Endothelial cell of umbilical vein (primary cell): ENCODE data around the gene MAPRE2. TPM values are rescaled to one million over a fixed set of nuclear protein-coding genes. Genes with fewer than 3 reads are reported as not detected.

Experiments used
- BruUV-seq: library from RNA; stranded (reverse); fragments of 400-500 nt; replicated peaks from 2 replicates; lab custom pipeline; 2021; lab: Mats Ljungman, UMichigan
- CTCF ChIA-PET: fragments of 300-600, 350-600 bp; sonication (Branson Sonifier 250); formaldehyde crosslinking; loops from one replicate; lab custom pipeline; 2021; ENCODE audit warnings: antibody characterized with exemption, inconsistent platforms; lab: Charles Lee
- POLR2A ChIA-PET: fragments of 300-600, 350-600 bp; sonication (Branson Sonifier 250); formaldehyde crosslinking; loops from one replicate; lab custom pipeline; 2021; ENCODE audit warnings: antibody characterized with exemption, inconsistent platforms; lab: Charles Lee
- DNase-seq: peaks from one replicate; pipeline ENCODE4 v3.0.0-alpha.2; 2011; ENCODE audit warnings: low read depth, low spot score
- FAIRE-seq: peaks from 2 replicates; lab custom pipeline; 2011; peaks lifted over from hg19 to GRCh38; lab: Jason Lieb, UNC
- H2AFZ ChIP-seq: 2 replicates; pipeline ENCODE4 v1.6.0; 2012; ENCODE audit warnings: low read depth, low read length, control low read depth, inconsistent platforms
- H3K27ac ChIP-seq: 2 replicates; pipeline ENCODE4 v1.5.1; 2011; ENCODE audit warnings: low read depth, mild to moderate bottlenecking, control low read depth, low read length, moderate library complexity; ENCODE audit not compliant: insufficient read depth
- H3K27me3 ChIP-seq, 2 experiments: 2 replicates each; pipeline versions ENCODE4 v1.6.0 to v1.6.1; 2011; ENCODE audit warnings: low read length in 2 of 2, mixed read lengths in 1 of 2; ENCODE audit not compliant: control insufficient read depth in 2 of 2, insufficient read depth in 2 of 2
- H3K36me3 ChIP-seq, 2 experiments: 2 replicates in 1 of 2; 3 replicates in 1 of 2; pipeline ENCODE4 v1.5.1; 2011; ENCODE audit warnings: low read length in 2 of 2, mild to moderate bottlenecking in 1 of 2, moderate library complexity in 1 of 2; ENCODE audit not compliant: control insufficient read depth in 2 of 2, insufficient read depth in 2 of 2; ENCODE audit errors: extremely low read depth in 1 of 2
- H3K4me1 ChIP-seq: 3 replicates; pipeline ENCODE4 v1.5.1; 2011; ENCODE audit warnings: mild to moderate bottlenecking, low read length; ENCODE audit not compliant: control insufficient read depth, insufficient read depth; ENCODE audit errors: extremely low read depth
- H3K4me2 ChIP-seq: 2 replicates; pipeline ENCODE4 v1.6.1; 2011; ENCODE audit warnings: low read length, control low read depth, mixed read lengths; ENCODE audit not compliant: insufficient read depth
- H3K4me3 ChIP-seq, 3 experiments: fragments of 200-600 bp in 1 of 3; sonication (generic), shearing (Covaris generic) in 1 of 3; replicated peaks in 1 of 3; 2 replicates each; pipeline ENCODE4 v1.5.1; 2011 to 2016; ENCODE audit warnings: control low read depth in 3 of 3, low read length in 3 of 3, mild to moderate bottlenecking in 2 of 3, inconsistent platforms in 1 of 3, low read depth in 1 of 3, moderate library complexity in 1 of 3; ENCODE audit not compliant: insufficient read depth in 1 of 3
- H3K79me2 ChIP-seq: 2 replicates; pipeline ENCODE4 v1.6.0; 2012; ENCODE audit warnings: low read length, inconsistent platforms; ENCODE audit not compliant: control insufficient read depth, insufficient read depth
- H3K9ac ChIP-seq: replicated peaks from 2 replicates; pipeline ENCODE3; 2011; ENCODE audit warnings: low read length, control low read depth; ENCODE audit not compliant: insufficient read depth; ENCODE audit errors: extremely low read depth
- H3K9me1 ChIP-seq: replicated peaks from 3 replicates; pipeline ENCODE4 v1.6.0; 2011; ENCODE audit warnings: mild to moderate bottlenecking, low read length; ENCODE audit not compliant: control insufficient read depth, insufficient read depth; ENCODE audit errors: extremely low read depth
- H3K9me3 ChIP-seq: replicated peaks from 2 replicates; pipeline ENCODE4 v1.5.1; 2012; ENCODE audit warnings: low read length, inconsistent platforms; ENCODE audit not compliant: control insufficient read depth, insufficient read depth
- H4K20me1 ChIP-seq: replicated peaks from 2 replicates; pipeline ENCODE3; 2011; ENCODE audit warnings: mild to moderate bottlenecking, low read length; ENCODE audit not compliant: control insufficient read depth, insufficient read depth; ENCODE audit errors: extremely low read depth
- CTCF ChIP-seq, 2 donors: IDR thresholded peaks; 1 replicate in 1 of 2; 2 replicates in 1 of 2; pipeline ENCODE4 v1.5.1; 2011; ENCODE audit warnings: low read length in 2 of 2, mild to moderate bottlenecking in 2 of 2, moderate library complexity in 2 of 2, control low read depth in 1 of 2, inconsistent platforms in 1 of 2, low read depth in 1 of 2; ENCODE audit not compliant: insufficient read depth in 1 of 2; ENCODE audit errors: extremely low read depth in 1 of 2
- EZH2 ChIP-seq: IDR thresholded peaks from 2 replicates; pipeline ENCODE4 v1.6.1; 2012; ENCODE audit warnings: borderline replicate concordance, low read depth, mild to moderate bottlenecking, moderate library complexity, low read length, inconsistent platforms; ENCODE audit not compliant: severe bottlenecking
- FOS ChIP-seq: IDR thresholded peaks from 2 replicates; pipeline ENCODE4 v1.6.1; 2011; ENCODE audit warnings: mild to moderate bottlenecking, low read length, moderate library complexity, borderline replicate concordance; ENCODE audit not compliant: insufficient read depth
- GATA2 ChIP-seq: IDR thresholded peaks from 2 replicates; pipeline ENCODE4 v1.7.0; 2011; ENCODE audit warnings: low read depth, mild to moderate bottlenecking, moderate library complexity, mixed read lengths, low read length; ENCODE audit not compliant: insufficient read length, insufficient read depth
- JUN ChIP-seq: IDR thresholded peaks from 2 replicates; pipeline ENCODE4 v1.6.1; 2011; ENCODE audit warnings: borderline replicate concordance, low read depth; ENCODE audit not compliant: insufficient read length, insufficient read depth
- MYC ChIP-seq: IDR thresholded peaks from one replicate; pipeline ENCODE4 v1.6.1; 2011; ENCODE audit warnings: mild to moderate bottlenecking, low read depth, low read length
- POLR2A ChIP-seq: IDR thresholded peaks from 2 replicates; pipeline ENCODE4 v1.6.1; 2012; ENCODE audit warnings: low read depth, mild to moderate bottlenecking, control low read depth, low read length
- POLR2AphosphoS5 ChIP-seq: IDR thresholded peaks from 2 replicates; pipeline ENCODE4 v1.6.1; 2012; ENCODE audit warnings: low read depth, mild to moderate bottlenecking, control low read depth, low read length, moderate library complexity; ENCODE audit not compliant: insufficient read depth
- dilution Hi-C: fragments of 300-500 bp; cut with MboI; formaldehyde crosslinking; loops from one replicate; pipeline ENCODE4 v1.15.0; 2019; ENCODE audit warnings: low sequenced_read_pairs; ENCODE audit not compliant: extremely low pct_ligation_motif_present
- intact Hi-C: fragments of 100-400 bp; cut with micrococcal nuclease; formaldehyde crosslinking; loops from one replicate; pipeline ENCODE4 v1.10.0; 2022
- polyA plus RNA-seq, 4 experiments: library from polyadenylated mRNA; depleted of rRNA in 3 of 4; stranded (reverse) in 3 of 4; unstranded in 1 of 4; fragments of >200 nt; gene quantifications; 2 replicates each; pipeline versions ENCODE4 v1.2.1 to v1.2.3, GENCODE V29; 2011 to 2012; ENCODE audit warnings: missing spikeins in 1 of 4
- total RNA-seq: library from RNA; stranded (reverse); gene quantifications from 2 replicates; pipeline ENCODE4 v1.2.3, GENCODE V29; 2021
- TF ChIP-seq, protein P1 (sequence below): IDR thresholded peaks from 2 replicates; pipeline ENCODE4 v1.6.1; 2011; ENCODE audit not compliant: insufficient read depth, insufficient read length

Gene MAPRE2
- total and polyA plus RNA-seq, 2 donors (not counting 3 experiments of a cell fraction or from before 2014, with no cell fraction given), result 117 to 148 TPM

- Histone ChIP-seq H3K79me2 (no peaks in the 10 kb centered on the region), H3K27ac (no peak overlapping the region), H3K9me1 (no peaks in the 10 kb centered on the region), H3K4me2 (no peak overlapping the region), H3K4me3 (no peak overlapping the region), H3K27me3 (no peaks in the 10 kb centered on the region), H3K36me3 (no peaks in the 10 kb centered on the region), H3K9me3 (no peaks in the 10 kb centered on the region), H3K9ac (no peak overlapping the region), H4K20me1 (no peaks in the 10 kb centered on the region), H2AFZ (no peak overlapping the region), H3K4me1 (peaks cover 13% of the 10 kb centered on the region)
- FAIRE-seq (no peak), DNase-seq (no peak)
- ChIA-PET CTCF (interaction anchor here (1.6 kb wide), 1 partner anchor 11 kb away, joined by 4 read pairs; no protein-coding TSS in a partner anchor), POLR2A (no interaction called here)
- no peak for TF ChIP-seq EZH2
- no peak for TF ChIP-seq JUN
- no peak for TF ChIP-seq MYC
- no peak for TF ChIP-seq POLR2AphosphoS5
- no peak for TF ChIP-seq FOS
- TF ChIP-seq, protein P1, sequence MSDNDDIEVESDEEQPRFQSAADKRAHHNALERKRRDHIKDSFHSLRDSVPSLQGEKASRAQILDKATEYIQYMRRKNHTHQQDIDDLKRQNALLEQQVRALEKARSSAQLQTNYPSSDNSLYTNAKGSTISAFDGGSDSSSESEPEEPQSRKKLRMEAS, result no peak
- no peak for TF ChIP-seq GATA2
- TF ChIP-seq POLR2A, result no peak
- no peak for TF ChIP-seq CTCF (IDR thresholded peaks at IDR 0.05; ENCODE audit: extremely low read depth in 1 of 2, insufficient read depth in 1 of 2, low read depth in 1 of 2, low read length in 2 of 2)
- BruUV-seq, result no TSS peak
- intact Hi-C loops, result no loop called here
- dilution Hi-C loops, result no loop called here
Observed at GRCh38 chr18:35032113-35032512, 9.1 kb upstream of the MAPRE2 start.
